CD14-positive monocyte (primary cell): ENCODE measurements around the gene PRKACB. TPM values are rescaled to one million over a fixed set of nuclear protein-coding genes. Genes with fewer than 3 reads are reported as not detected.

Experiments used
- DNase-seq, 3 donors: peaks; one replicate each; pipeline ENCODE4 v3.0.0-alpha.2; 2011 to 2022
- H2AFZ ChIP-seq: 2 replicates; pipeline ENCODE4 v1.6.0; 2012; ENCODE audit warnings: mild to moderate bottlenecking, low read depth, low read length, inconsistent platforms; ENCODE audit not compliant: insufficient read depth, poor library complexity, severe bottlenecking
- H3K27ac ChIP-seq, 2 donors: 1 replicate in 1 of 2; 2 replicates in 1 of 2; pipeline ENCODE4 v1.5.1; 2012 to 2013; ENCODE audit warnings: low read length in 2 of 2, control low read depth in 1 of 2, inconsistent platforms in 1 of 2, low read depth in 1 of 2, mild to moderate bottlenecking in 1 of 2
- H3K27me3 ChIP-seq, 2 donors: one replicate each; pipeline versions ENCODE4 v1.6.0 to v1.6.1; 2011 to 2013; ENCODE audit warnings: low read length in 2 of 2; ENCODE audit not compliant: control insufficient read depth in 2 of 2, insufficient read depth in 2 of 2
- H3K36me3 ChIP-seq, 2 donors: replicated peaks in 1 of 2; 1 replicate in 1 of 2; 2 replicates in 1 of 2; pipeline versions ENCODE4 v1.5.1 to v1.6.1; 2012 to 2013; ENCODE audit warnings: low read length in 2 of 2, control low read depth in 1 of 2, inconsistent platforms in 1 of 2, mild to moderate bottlenecking in 1 of 2; ENCODE audit not compliant: insufficient read depth in 2 of 2, control insufficient read depth in 1 of 2
- H3K4me1 ChIP-seq, 2 donors: 1 replicate in 1 of 2; 2 replicates in 1 of 2; pipeline versions ENCODE4 v1.5.1 to v1.6.1; 2012 to 2013; ENCODE audit warnings: low read length in 2 of 2, control low read depth in 1 of 2, inconsistent platforms in 1 of 2, mild to moderate bottlenecking in 1 of 2, moderate library complexity in 1 of 2; ENCODE audit not compliant: insufficient read depth in 2 of 2, control insufficient read depth in 1 of 2
- H3K4me2 ChIP-seq: replicated peaks from 2 replicates; pipeline ENCODE3; 2012; ENCODE audit warnings: low read length, moderate library complexity, mild to moderate bottlenecking; ENCODE audit not compliant: poor library complexity, severe bottlenecking; ENCODE audit errors: extremely low read depth
- H3K4me3 ChIP-seq, 3 experiments: fragments of 200-600 bp in 1 of 3; sonication (generic) in 1 of 3; replicated peaks in 1 of 3; 1 replicate in 2 of 3; 2 replicates in 1 of 3; pipeline ENCODE4 v1.5.1; 2011 to 2013; ENCODE audit warnings: low read length in 3 of 3, mild to moderate bottlenecking in 3 of 3, control low read depth in 2 of 3, low read depth in 2 of 3, inconsistent platforms in 1 of 3, moderate library complexity in 1 of 3
- H3K79me2 ChIP-seq: 2 replicates; pipeline ENCODE4 v1.6.0; 2012; ENCODE audit warnings: mild to moderate bottlenecking, control low read depth, inconsistent platforms, low read length, moderate library complexity; ENCODE audit not compliant: insufficient read depth
- H3K9ac ChIP-seq: 2 replicates; pipeline ENCODE4 v1.6.0; 2017; ENCODE audit warnings: low read length, mild to moderate bottlenecking; ENCODE audit not compliant: insufficient read depth, poor library complexity, severe bottlenecking
- H3K9me3 ChIP-seq, 2 donors: replicated peaks in 1 of 2; 1 replicate in 1 of 2; 2 replicates in 1 of 2; pipeline versions ENCODE4 v1.5.1 to v1.6.1; 2012 to 2013; ENCODE audit warnings: low read length in 2 of 2, control low read depth in 1 of 2; ENCODE audit not compliant: control insufficient read depth in 1 of 2, insufficient read depth in 1 of 2
- H4K20me1 ChIP-seq: 2 replicates; pipeline ENCODE4 v1.6.0; 2012; ENCODE audit warnings: mild to moderate bottlenecking, low read length, control low read depth, moderate library complexity; ENCODE audit not compliant: insufficient read depth
- H3K27ac Mint-ChIP-seq, 7 donors: one replicate each; pipeline ENCODE4 v1.8.0; 2020; ENCODE audit warnings: mild to moderate bottlenecking in 7 of 7, mixed read lengths in 7 of 7, moderate library complexity in 6 of 7, inconsistent platforms in 2 of 7
- H3K27me3 Mint-ChIP-seq, 3 donors: one replicate each; pipeline ENCODE4 v1.8.0; 2021 to 2022; ENCODE audit warnings: low read depth in 3 of 3, mild to moderate bottlenecking in 3 of 3, mixed read lengths in 3 of 3, moderate library complexity in 3 of 3, inconsistent platforms in 1 of 3
- H3K36me3 Mint-ChIP-seq, 2 donors: one replicate each; pipeline ENCODE4 v1.8.0; 2020; ENCODE audit warnings: mixed read lengths in 2 of 2, inconsistent platforms in 1 of 2, mild to moderate bottlenecking in 1 of 2
- H3K4me1 Mint-ChIP-seq: one replicate; pipeline ENCODE4 v1.8.0; 2020; ENCODE audit warnings: mild to moderate bottlenecking, mixed read lengths
- H3K4me3 Mint-ChIP-seq, 2 donors: one replicate each; pipeline ENCODE4 v1.8.0; 2020; ENCODE audit warnings: mild to moderate bottlenecking in 2 of 2, mixed read lengths in 2 of 2, moderate library complexity in 1 of 2
- H3K9me3 Mint-ChIP-seq, 7 donors: one replicate each; pipeline ENCODE4 v1.8.0; 2020 to 2022; ENCODE audit warnings: mixed read lengths in 7 of 7, mild to moderate bottlenecking in 6 of 7, moderate library complexity in 6 of 7, inconsistent platforms in 2 of 7
- CTCF ChIP-seq: fragments of 200-600 bp; IDR thresholded peaks from one replicate; pipeline ENCODE4 v1.8.0; 2022; ENCODE audit warnings: antibody characterized with exemption, mild to moderate bottlenecking
- WGBS: methylation state at CpG from one replicate; pipeline ENCODE4 v1.1.5; 2013; ENCODE audit warnings: missing lambda C conversion rate; ENCODE audit not compliant: insufficient coverage; 5-methylcytosine and 5-hydroxymethylcytosine counted together
- intact Hi-C, 2 donors: fragments of 100-400 bp; cut with micrococcal nuclease; formaldehyde crosslinking; loops; one replicate each; pipeline versions ENCODE4 v1.15.0 to v1.15.1; 2023
- polyA plus RNA-seq, 3 donors: library from polyadenylated mRNA; depleted of rRNA in 1 of 3; unstranded in 2 of 3; stranded (reverse) in 1 of 3; fragments of 300-500 nt in 2 of 3; fragments of >200 nt in 1 of 3; fragmentation: Illumina TruSeq in 2 of 3; gene quantifications; 1 replicate in 2 of 3; 2 replicates in 1 of 3; pipeline ENCODE4 v1.2.3, GENCODE V29; 2012 to 2021

Gene PRKACB
- polyA plus RNA-seq, 3 donors = 2.5 to 14.5 (median 13.8) TPM

GRCh38 chr1:84217239-84217638, 73.2 kb downstream of the PRKACB start:
- H3K27me3 Mint-ChIP-seq = peaks cover 0 to 2% (median 0%) of the 10 kb centered on the region in 3 donors
- Histone ChIP-seq H3K9me3 (peaks cover 0 to 5% of the 10 kb centered on the region in 2 donors), H3K9ac (no peak overlapping the region), H3K4me2 (no peak overlapping the region), H2AFZ (no peak overlapping the region), H3K27me3 (no peaks in the 10 kb centered on the region), H3K27ac (no peak overlapping the region), H3K4me3 (no peak overlapping the region), H3K36me3 (peaks cover 5 to 36% of the 10 kb centered on the region in 2 donors), H4K20me1 (no peaks in the 10 kb centered on the region), H3K4me1 (no peaks in the 10 kb centered on the region), H3K79me2 (no peaks in the 10 kb centered on the region)
- H3K4me3 Mint-ChIP-seq = no peak overlapping the region
- H3K4me1 Mint-ChIP-seq = no peaks in the 10 kb centered on the region
- no peak overlapping the region for H3K27ac Mint-ChIP-seq
- no peak for DNase-seq
- peaks cover 4 to 12% (median 7%) of the 10 kb centered on the region in 7 donors for H3K9me3 Mint-ChIP-seq
- peaks cover 39 to 47% of the 10 kb centered on the region in 2 donors for H3K36me3 Mint-ChIP-seq
- TF ChIP-seq CTCF = no peak
- intact Hi-C loops = no loop called here

GRCh38 chr1:84223751-84224432, 79.8 kb downstream of the PRKACB start:
- no peaks in the 10 kb centered on the region for H4K20me1 ChIP-seq
- no peaks in the 10 kb centered on the region for H3K79me2 ChIP-seq
- intact Hi-C loops = no loop called here
- peak overlapping the region in 1 of 7 donors; percentile 47 for H3K27ac Mint-ChIP-seq
- H3K9me3 Mint-ChIP-seq = peaks cover 11 to 24% (median 18%) of the 10 kb centered on the region in 7 donors
- H3K36me3 ChIP-seq = peaks cover 0 to 32% of the 10 kb centered on the region in 2 donors
- H3K4me1 ChIP-seq = no peaks in the 10 kb centered on the region
- H3K9me3 ChIP-seq = peaks cover 8 to 9% of the 10 kb centered on the region in 2 donors
- H3K4me3 ChIP-seq = no peak overlapping the region
- no peak overlapping the region for H3K27ac ChIP-seq
- no peak overlapping the region for H3K4me2 ChIP-seq
- H3K27me3 Mint-ChIP-seq = no peaks in the 10 kb centered on the region
- peaks cover 28 to 50% of the 10 kb centered on the region in 2 donors for H3K36me3 Mint-ChIP-seq
- DNase-seq = no peak
- no peaks in the 10 kb centered on the region for H3K27me3 ChIP-seq
- H3K4me1 Mint-ChIP-seq = peaks cover 6% of the 10 kb centered on the region
- no peak overlapping the region for H2AFZ ChIP-seq
- no peak overlapping the region for H3K4me3 Mint-ChIP-seq
- no peak overlapping the region for H3K9ac ChIP-seq
- peak; percentile 12 for TF ChIP-seq CTCF
- WGBS = 50% methylated on average over 2 of the region's 3 CpGs
